OCI-M1 (cell line): ENCODE results near the gene ABHD1.
A peak's percentile ranks its signal among the peaks of the same experiment; 100 is the strongest.
"Not testable (repeated sequence)": the region's sequence is repeated elsewhere in the genome, so short reads cannot be mapped to it uniquely, and the experiment has no call there.

Source experiments
- DNase-seq: peaks from one replicate; lab custom pipeline; 2025; lab: John Stamatoyannopoulos, UW

ABHD1 gene

DNA sequence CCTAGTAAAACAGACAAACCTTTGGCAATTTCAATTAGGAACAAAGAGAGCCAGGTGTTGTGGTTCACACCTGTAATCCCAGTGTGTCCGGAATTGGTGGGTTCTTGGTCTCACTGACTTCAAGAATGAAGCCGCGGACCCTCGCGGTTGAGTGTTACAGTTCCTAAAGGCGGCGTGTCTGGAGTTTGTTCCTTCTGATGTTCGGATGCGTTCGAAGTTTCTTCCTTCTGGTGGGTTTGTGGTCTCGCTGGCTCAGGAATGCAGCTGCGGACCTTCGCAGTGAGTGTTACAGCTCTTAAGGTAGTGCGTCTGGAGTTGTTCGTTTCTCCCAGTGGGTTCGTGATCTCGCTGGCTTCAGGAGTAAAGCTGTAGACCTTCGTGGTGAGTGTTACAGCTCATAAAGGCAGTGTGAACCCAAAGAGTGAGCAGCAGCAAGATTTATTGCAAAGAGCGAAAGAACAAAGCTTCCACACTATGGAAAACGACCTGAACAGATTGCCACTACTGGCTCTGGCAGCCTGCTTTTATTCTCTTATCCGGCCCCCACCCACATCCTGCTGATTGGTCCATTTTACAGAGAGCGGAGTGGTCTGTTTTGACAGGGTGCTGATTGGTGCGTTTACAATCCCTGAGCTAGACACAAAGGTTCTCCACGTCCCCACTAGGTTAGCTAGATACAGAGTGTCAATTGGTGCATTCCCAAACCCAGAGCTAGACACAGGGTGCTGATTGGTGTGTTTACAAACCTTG lies 12.8 kb upstream of the ABHD1 start:
- DNase-seq: not testable (repeated sequence)

DNA sequence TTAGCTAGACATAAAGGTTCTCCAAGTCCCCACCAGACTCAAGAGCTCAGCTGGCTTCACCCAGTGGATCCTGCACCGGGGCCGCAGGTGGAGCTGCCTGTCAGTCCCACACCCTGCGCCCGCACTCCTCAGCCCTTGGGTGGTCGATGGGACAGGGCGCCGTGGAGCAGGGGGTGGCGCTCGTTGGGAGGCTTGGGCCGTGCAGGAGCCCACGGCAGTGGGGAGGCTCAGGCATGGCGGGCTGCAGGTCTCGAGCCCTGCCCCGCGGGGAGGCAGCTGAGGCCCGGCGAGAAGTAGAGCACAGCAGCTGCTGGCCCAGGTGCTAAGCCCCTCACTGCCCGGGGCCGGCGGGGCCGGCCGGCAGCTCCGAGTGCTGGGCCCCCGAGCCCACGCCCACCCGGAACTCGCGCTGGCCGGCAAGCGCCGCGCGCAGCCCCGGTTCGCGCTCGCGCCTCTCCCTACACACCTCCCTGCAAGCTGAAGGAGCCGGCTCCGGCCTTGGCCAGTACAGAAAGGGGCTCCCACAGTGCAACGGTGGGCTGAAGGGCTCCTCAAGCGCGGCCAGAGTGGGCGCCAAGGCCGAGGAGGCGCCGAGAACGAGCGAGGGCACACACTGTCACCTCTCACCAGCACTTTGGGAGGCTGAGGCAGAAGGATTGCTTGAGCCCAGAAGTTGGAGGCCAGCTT lies 12.1 kb upstream of the ABHD1 start:
- not testable (repeated sequence) for DNase-seq

DNA sequence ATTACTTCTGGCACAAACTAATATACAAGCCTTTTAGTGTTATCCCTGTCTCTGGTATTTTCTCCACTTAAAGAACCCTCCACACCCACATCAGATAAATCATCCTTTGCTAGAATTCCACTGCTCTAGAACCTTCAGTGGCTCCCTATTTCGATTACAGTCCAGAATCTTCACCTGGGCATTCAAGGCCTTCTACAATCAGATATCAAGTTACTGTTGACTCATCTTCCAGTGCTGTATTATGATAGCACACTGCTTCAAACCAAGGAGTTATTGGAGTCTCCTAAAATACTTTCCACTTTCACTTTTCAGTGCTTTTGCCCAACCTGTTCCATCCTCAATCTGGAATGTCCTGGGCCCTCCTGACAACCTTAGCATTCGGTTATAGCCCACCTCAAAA lies 8.1 kb upstream of the ABHD1 start:
- peak; percentile 19 for DNase-seq

DNA sequence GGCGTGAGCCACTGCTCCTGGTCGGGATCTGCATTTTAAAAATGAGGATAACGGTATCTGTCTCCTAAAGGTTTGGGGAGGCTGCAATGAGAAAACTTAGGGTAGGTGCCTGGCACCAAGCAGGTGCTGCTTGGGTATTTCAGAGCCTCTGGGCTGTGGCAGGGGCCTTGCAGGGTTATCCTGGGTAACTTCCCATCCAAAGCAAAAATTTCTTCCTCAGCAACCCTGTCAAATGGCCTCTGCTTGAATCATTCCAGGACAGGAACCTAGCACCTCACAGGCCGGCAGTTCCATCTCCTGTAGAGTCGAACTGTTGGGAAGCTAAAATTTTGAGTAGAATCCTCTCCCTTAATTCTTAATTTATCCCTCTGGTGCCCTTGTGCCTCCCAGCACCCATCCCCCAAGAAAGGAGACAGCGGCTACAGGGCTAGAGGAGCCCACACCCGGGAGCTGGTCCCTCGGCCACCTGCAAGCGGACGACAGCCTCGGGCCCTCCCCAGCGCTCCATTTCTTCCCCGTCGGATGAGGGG lies 5.6 kb upstream of the ABHD1 start:
- no peak for DNase-seq

DNA sequence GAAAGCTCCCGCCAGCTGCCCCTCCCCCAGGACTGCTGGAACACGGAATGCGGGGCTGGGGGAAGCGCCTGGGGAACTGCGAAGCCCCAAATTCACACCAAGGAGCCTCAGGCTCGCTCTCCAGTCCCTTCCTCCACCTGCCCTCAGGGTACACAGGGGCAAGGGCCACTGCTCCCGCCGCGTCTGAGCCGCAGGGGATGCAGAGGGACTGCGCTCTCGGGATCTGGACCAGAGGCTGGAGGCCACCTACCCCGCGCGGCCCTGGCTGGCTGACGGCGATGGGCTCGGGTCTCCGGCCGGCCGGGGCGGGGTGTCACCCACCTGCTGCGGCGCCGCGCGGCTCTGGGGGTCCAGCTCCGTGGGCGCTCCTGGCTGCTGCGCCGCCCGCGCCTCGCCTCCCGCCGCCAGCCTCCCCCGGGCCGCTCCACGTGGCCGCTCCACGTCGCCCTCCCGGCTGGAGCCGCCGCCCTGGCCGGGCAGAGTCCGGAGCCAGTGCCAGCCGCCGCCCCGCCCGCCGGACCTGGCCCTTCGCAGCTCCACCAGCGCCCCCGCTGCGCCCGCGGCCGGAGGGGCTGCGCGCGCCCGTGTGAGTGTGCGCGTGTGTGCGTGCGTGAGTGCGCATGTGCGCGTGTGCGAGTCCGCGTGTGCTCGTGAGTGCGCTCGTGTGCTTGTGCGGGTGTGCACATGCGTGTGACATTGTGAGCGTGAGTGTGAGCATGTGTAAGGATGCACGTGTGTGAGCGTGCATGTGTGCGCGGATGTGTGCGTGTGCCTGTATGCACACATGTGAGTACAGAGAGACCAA lies 4.9 kb upstream of the ABHD1 start, which contains the start of gene CGREF1:
Gene CGREF1, minus strand, starts transcription at position 604 of the 805 bp plus-strand sequence. CDS start 14,762 bp downstream, outside the sequence.
- no peak for DNase-seq

DNA sequence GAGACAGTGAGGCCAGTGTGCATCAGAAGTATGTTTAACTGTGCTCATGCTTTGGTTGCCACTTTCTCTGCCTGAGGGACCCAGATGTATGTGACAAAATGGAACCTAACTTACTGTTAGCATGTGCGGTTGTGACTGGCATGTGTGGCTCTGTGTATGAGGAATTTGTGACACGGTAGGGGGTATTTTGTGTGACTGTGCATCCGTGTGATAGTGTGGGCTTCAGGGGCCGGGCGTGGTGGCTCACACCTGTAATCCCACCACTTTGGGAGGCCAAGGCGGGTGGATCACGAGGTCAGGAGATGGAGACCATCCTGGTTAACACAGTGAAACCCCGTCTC lies 4.3 kb upstream of the ABHD1 start:
- DNase-seq: not testable (repeated sequence)

DNA sequence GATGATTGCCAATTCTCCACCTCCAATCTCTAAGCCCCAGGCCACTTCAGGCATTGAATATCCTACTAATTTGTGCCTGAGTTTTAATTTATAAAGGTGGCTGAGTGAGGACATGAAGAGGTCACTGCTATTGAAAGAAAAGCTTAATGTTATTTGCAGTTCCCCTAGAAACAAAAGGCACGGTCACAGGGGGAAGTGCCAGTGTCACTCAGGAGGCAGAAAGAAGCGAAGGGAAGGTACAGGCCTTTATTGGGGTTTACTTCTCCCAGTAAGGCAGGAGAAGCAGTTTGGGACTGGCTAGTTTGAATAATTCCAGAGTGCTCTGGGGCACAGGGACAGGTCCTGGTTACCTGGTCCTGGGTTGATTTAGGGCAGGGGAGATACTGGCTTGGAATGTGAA lies 1.7 kb upstream of the ABHD1 start:
- no peak for DNase-seq

DNA sequence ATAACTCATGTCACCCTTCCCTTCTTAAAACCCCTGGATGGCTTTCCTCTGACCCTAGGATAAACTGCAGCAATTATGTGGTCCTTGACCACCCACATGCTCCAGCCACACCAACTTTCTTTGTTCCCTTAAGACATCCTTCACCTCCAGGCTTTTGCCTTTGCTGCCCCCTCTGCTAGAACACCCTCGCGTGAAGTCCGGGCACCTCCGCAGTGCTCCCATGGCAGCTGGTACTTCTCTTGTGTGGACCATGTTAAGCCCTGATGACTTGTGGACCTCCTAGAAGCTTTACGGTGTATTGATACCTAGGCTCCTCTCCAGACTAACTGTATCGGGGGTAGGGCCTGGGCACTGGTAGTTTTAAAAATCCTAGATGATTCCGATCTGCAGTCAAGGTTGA lies 824 bp upstream of the ABHD1 start:
- no peak for DNase-seq

DNA sequence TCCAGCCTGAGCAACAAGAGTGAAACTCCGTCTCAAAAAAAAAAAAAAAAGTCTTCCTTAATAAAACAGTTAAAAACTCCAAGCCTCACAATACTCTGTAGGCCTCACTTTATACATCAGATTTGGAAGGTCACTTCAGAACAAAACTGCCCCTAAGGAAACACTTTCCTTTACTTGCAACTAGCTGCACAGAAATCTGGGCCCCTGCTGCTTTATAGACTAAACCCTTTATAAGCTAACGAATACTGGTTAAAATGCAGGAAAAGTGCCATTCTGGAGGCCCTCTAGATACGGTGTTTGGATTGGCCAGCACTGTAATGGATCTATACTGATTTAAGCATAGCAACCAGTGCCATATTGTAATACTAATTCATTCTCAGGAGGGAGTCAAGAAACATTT lies 1.5 kb downstream of the ABHD1 start:
- DNase-seq: no peak

DNA sequence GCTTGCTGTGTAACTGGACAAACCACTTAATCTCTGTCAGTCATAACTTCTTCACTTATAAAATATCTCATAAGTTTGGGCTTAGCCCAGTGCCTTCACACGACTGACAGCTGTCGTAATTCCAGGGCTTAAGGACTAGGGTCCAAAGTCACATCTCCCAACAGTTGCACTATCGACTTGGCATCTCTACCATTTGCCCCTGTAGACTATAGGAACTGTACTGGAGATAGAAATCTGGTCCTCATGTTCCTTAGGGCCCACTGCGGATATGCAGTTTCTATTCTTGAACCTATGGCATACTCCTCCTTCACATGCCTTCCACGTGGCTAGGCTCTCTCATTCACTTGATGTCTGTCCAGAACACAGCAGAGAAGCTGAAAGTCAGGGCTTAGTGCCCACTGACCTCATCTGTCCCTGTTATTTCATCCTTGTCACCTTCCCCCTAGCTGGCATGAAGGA lies 2.7 kb downstream of the ABHD1 start:
- no peak for DNase-seq

DNA sequence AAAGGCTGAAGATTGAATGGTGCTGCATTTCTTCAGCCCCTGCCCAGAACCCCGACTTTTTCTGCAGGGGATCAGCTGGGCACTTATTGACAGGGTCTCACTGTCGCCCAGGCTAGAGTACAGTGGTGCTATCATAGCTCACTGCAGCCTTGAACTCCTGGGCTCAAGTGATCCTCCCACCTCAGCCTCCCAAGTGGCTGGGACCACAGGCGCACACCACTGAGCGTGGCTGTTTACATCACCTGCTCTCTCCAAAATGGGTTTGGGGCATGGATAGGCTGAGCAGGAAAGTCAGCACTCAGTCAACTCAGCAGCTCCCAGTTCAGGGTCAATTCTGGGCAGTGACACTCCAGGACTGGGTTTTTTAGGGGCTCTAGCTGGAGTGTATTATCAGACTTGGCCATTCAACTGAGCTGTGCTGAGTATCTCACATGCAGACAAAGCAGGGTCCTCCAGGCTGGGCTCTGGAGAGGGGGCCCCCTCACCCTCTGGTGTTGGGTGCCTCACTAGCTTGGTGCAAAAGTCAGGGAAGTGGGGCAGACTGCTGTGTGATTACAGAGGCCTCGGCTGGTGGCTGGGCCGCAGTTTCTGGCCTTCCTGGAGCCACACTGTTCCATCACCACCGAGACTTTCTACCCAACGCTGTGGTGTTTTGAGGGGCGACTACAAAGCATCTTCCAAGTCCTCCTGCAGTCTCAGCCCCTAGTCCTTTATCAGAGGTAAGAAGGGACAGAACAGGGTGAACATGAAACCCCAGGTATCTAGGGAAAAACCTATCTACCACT lies 4.5 kb downstream of the ABHD1 start:
- DNase-seq: no peak

DNA sequence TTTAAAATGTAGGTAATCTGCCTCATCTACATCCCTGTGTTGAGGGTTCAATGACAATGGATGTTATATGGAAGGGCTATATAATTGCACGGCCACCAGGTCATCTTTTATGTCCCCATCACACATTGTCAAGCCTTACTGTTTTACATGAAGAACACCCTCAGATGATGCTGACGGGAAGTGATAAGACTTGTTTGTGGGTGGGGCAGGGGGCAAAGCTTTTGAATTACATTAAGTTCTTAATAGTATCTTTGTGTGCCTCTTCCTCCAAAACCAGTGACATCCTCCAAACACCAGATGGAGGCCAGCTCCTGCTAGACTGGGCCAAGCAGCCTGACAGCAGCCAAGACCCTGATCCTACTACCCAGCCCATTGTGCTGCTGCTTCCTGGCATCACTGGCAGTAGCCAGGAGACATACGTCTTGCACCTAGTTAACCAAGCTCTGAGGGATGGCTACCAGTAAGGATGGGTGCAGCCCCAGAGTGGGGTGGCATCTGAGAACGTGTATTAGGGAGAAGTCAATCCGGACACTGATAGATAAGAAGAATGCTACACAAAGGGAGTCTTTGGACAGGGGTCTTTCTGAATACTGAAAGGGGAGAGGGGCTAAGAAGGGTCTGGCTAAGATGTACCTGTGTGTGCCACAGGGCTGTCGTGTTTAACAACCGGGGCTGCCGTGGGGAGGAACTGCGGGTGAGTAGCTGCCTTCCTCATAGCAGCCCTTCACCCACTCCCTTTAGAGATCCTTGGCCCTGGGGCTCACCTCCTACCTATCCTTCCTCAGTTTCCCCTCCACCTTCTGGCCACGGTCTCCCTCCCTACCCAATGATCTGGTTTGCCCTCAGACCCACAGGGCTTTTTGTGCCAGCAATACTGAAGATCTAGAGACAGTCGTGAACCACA lies 5.3 kb downstream of the ABHD1 start:
- DNase-seq: no peak

DNA sequence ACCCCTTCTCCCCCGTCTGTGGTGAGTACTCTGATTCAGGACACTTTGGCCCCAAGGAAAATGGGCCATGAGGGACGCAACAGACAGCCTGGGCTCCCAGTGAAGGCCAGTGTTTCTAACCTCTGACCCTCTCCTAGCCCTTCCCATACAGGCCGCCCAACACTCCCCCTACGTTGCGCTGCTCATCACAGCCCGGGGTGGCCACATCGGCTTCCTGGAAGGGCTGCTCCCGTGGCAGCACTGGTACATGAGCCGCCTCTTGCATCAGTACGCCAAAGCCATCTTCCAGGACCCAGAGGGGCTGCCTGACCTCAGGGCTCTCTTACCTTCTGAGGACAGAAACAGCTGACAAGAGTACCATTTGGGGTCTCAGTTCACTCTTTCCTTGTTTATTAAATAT lies 6.8 kb downstream of the ABHD1 start:
- no peak for DNase-seq

DNA sequence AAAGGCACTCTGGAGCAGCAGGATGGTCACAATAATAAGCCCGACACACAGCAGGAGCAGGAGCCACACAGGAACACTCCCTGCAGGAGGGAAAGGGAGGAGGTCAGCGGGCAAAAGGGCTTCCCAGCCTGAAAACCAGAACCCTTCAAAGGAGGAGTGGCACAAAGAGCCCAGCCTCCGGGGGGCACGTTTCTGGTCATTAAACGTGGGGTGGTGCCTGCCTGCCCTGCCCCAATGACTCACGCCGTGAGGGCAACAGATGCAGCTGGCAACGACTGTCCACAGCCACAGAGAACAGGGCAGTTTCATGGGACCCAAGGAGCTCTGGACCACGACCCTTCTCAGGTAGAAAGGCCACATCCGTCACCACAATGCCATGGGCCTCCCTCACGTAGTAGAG lies 7.8 kb downstream of the ABHD1 start:
- no peak for DNase-seq

DNA sequence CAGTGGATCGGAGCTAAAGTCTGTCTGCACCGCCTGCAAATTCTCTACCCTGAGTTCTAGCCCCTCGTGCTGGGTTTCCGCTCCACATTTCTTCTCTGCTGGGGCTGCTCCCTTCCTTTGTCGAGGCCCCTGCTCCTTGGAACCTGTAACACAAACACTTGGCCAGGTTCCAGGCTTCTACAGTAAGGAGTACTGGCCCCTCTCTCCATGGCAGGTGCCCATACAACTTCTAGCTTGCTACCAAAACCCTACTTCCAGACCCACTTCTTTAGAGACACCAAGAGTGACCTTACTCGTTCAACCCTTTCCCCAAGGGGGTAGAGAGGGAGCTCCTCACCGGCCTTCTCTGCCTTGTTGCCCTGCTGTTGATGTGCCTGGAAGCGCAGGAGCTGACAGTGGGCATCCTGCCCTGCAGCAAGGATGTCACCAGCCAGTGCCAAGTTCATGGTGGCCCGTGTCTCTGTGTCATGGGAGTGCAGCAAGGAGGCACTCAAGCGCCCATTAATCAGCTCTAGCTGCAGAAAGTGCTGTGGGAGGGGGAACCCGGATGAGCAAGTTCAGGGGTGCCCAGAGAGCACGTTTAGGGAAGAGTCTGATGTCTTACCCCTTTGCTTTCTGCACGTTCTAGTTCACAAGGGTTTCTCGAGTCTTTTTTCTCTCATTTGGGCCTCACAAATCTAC lies 9.7 kb downstream of the ABHD1 start:
- no peak for DNase-seq

DNA sequence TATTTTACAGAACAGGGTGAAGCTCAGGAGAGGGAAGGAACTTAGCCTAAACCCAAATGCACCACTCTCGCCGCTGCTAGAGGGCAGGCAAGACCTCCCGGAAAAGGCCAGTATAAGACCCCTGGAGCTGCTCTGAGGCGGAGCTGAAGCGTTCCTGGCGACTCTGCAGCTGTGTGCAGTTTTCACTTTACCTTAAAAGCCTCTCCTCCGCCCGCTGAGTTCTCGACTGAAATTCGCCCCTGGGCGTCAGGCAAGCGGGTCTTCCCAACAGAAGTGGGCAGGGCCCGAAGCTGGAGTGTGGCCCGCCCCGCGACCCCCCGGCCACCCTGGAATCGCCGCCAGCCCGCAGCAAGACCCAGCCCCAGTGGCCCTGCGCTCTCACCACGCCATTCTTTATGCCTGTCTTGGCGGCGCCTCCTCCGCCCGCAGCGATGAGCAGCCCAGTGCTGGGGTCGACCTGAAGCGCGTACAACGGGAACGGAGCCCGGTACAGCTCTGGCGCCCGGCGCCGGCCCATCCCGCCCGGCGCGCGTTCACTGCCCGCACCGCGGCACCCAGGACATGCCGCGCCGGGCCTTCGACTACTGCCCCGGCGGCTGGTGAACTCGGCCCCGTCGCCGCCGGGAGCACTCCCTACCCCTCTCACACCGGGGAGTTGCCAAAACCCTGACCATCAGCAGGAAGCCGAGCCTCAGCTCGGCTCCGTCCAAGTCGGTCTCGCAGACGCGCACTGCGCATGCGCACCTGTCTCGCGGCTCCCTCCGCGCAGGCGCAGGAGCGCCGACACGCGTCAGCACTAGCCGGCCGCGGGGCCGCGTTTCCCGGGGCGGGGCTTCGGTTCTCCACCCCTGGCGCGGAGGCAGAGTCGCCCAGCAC lies 10.5 kb downstream of the ABHD1 start, which contains the start of gene PREB:
Gene PREB, minus strand, starts transcription at position 732 of the 876 bp plus-strand sequence. Its CDS starts 215 bp downstream, at position 517.
- DNase-seq: peak; percentile 98

DNA sequence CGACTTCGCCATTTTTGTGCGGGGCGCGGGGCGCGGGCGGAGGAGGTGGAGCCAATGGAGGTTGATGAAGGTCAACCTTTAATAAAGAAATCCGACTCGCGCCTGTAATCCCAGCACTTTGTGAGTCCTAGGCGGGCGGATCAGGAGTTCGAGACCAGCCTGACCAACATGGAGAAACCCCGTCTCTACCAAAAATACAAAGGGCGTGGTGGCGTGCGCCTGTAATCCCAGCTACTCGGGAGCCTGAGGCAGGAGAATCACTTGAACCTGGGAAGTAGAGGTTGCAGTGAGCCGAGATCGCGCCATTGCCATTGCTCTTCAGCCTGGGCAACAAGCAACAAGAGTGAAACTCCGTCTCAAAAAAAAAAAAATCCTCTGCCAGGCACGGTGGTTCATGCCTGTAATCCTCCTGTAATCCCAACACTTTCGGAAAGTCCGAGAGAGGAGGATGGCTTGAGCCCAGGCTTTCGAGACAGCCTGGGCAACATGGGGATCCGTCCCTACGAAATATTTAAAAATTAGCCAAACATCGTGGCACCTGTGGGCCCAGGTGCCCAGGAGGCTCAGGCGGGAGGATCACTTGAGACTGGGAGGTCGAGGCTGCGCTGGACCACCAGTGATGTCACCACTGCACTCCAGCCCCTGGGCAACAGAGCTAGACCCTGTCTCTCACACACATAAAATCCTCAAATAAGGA lies 11.3 kb downstream of the ABHD1 start:
- no peak for DNase-seq

DNA sequence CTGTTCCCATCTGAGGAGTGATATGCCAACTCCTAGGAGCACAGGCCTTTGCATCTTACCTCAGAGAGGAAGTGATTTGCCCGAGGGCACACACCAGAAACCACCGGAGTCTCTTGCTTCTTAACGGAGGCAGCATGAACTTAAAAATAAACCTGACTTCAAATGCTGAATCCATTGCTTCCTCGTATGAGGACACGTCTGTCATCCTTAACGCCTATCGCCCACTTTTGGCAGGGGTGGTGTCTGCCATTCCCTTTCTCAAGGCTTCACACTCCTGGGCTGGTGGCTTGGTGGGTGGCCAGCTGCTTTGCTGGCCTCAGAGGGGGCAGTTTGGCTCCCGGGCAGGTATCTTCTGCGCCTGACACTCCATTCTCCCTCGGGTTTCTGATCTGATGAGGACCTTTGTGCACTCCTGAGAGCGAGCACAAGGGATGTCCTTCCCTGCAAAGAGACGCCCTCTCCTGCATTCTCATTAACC lies 11.9 kb downstream of the ABHD1 start:
- no peak for DNase-seq
